Measurements from ENCODE around the gene ABHD1.

GRCh38 chr2:27097341-27097740 is 26.3 kb upstream of the ABHD1 start:
- TF ChIP-seq, protein P1, sequence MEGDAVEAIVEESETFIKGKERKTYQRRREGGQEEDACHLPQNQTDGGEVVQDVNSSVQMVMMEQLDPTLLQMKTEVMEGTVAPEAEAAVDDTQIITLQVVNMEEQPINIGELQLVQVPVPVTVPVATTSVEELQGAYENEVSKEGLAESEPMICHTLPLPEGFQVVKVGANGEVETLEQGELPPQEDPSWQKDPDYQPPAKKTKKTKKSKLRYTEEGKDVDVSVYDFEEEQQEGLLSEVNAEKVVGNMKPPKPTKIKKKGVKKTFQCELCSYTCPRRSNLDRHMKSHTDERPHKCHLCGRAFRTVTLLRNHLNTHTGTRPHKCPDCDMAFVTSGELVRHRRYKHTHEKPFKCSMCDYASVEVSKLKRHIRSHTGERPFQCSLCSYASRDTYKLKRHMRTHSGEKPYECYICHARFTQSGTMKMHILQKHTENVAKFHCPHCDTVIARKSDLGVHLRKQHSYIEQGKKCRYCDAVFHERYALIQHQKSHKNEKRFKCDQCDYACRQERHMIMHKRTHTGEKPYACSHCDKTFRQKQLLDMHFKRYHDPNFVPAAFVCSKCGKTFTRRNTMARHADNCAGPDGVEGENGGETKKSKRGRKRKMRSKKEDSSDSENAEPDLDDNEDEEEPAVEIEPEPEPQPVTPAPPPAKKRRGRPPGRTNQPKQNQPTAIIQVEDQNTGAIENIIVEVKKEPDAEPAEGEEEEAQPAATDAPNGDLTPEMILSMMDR (IDR thresholded peaks at IDR 0.05), result no peak
- TF ChIP-seq POLR2AphosphoS5 (IDR thresholded peaks at IDR 0.05; ENCODE audit: low read depth, low read length), result no peak
- TF ChIP-seq SIN3A (IDR thresholded peaks at IDR 0.05; ENCODE audit: borderline replicate concordance, insufficient read depth, low read depth, low read length), result no peak
